GM21515 (cell line): Measurements from ENCODE around the gene TSPAN5.
A peak's percentile ranks its signal among the peaks of the same experiment; 100 is the strongest.

Source experiments
- ATAC-seq: cut with Tn5 transposase; IDR thresholded peaks from one replicate; pipeline ENCODE4 v1.9.1; 2021; ENCODE audit not compliant: unreplicated experiment

TSPAN5 gene

DNA sequence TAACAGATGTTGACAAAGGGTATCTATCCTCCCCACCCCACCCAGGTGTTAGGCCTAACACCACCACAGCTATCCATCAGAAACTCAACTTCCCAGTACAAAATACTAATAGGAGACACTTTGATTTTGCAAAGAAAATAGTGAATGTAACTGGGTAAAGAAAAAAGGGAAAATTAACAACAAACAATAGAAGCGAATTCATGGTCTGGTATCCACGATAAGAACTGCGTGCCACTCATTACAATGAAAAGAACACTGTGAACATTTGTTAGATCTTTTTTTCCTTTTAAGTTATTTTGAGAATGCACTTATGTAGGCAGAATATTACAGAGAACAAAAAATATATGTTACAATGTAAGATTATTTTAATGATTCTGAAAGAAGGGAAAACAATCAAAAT is 12.0 kb downstream of the TSPAN5 start:
- ATAC-seq, result no peak

DNA sequence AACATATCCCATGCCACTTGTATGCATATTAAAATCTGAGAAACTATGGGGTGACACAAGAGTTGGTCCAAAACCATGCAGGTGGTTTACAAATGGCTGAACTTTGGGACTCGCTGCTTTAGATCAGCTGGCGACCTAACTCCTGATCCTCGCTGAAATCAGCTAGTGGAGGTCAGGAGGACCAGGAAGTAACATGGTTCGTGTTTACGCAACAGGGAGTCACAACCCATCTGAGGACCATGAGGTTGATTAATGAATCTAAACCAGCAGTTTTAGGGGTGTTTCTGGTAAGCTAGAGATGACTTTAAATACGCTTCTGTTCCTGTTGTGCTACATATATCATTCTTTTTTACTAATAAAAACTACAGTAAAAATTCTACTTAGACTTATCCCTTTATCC is 12.9 kb downstream of the TSPAN5 start:
- no peak for ATAC-seq

- no peak for ATAC-seq
These were observed 14.7 kb downstream of the TSPAN5 start for GRCh38 chr4:98643755-98644154.

- ATAC-seq, result no peak
These were observed 15.4 kb downstream of the TSPAN5 start for GRCh38 chr4:98642991-98643426.

DNA sequence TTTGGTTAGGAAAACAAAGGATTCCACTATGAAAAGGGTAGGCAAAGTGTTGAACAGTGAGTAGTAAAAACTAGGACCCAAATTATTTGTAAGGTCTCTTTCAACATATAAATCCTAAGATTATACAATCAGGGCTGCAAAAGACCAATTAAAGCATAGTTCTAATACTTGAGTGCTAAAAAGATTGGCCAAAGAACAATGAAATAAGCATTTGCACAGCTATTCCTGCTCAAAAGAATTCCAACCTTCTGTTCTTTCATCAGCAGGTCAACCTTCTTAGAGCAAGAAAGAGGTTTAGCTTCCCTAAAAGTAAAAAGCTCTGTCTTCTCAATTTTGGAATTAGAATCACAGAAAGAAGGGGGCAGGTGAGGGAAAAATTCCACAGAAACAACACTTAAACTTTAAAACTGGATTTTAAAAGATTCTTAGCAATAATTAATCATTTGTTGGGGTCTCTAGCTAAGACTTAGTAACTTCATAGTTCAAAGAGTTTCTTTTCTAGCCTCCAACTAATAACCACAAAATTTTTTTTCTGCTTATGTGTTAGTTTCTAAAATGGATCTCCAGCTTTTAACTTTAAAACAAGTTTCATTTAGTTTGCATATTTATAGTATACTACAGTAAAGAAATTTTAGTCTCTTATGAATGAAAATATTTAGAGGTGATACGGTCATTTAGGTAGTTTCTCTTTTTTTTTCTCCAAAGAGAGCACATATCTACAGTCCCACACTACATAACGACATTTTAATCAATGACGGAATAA is 16.3 kb downstream of the TSPAN5 start:
- no peak for ATAC-seq

- no peak for ATAC-seq
These were observed 17.0 kb downstream of the TSPAN5 start for GRCh38 chr4:98641376-98641775.

GRCh38 chr4:98639523-98639922 is 18.9 kb downstream of the TSPAN5 start:
- ATAC-seq, result peak; percentile 66

DNA sequence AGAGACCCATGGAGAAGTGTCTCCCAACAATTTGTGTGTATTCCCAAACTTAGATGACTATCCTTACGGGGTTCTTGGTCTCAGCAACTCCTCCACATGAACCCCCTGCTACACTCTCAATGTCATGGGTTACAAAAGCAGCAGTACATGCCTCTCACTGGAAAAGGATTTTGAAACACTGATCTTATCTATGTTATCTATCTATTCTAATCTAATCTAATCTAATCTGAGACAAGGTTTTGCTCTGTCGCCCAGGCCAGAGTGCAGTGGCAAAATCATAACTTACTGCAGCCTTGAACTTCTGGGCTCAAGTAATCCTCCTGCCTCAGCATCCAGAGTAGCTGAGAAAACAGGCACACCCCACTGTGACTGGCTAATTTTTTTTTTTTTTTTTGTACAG is 19.3 kb downstream of the TSPAN5 start:
- ATAC-seq, result no peak

DNA sequence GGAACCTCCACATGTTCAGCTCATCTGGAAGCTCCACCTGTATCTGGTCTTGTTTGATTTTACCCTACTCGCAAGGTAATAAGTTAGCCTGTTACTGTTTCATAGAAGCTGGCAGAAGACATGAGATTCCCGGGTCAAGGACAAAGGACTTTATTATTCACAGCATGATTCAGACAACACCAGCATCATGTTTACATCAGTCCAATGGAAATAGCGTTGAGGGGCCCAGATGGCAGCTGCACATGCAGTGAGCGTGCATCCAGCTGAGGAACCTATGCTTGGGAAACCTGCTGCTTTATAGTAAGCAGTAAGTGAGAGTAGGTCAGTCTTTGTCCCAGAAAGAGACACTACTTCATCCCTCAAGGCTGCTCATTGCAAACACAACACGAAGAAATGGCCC is 19.8 kb downstream of the TSPAN5 start:
- ATAC-seq, result no peak

DNA sequence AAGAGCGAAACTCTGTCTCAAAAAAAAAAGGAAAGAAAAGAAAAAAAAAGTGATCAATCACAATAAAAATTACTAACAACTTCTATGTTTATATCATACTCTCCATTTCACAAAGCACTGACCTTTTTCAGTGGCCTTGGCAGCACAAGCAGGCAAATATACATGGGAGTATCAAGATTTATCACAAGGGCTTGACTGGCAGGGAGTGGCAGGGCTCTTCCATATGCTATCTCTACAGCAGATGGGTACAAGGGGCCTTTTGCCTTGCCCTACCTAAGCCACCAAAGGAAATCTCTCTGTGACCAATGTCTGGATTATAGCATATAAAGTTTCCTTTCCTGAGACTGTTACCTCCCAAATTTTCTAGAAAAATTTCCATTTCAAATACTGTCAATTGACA is 24.4 kb downstream of the TSPAN5 start:
- no peak for ATAC-seq

DNA sequence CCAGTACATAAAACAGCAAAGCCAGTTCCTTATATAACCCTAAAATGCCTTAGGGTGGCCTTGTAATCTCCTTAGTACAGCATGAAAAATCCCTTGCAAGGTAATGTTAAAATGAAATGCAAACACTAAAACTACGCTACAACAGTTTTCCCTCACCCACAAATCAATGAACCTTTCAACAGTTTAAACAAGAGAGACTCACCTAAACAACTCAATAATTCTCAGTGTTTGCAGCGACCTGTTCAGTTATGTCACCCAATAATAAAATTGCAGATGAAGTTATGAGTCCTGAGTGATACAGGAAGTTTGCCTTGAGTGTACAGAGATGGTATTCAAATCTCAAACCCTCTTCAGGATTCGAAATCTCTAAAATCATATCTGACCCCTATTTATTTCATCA is 25.3 kb downstream of the TSPAN5 start:
- ATAC-seq, result no peak

DNA sequence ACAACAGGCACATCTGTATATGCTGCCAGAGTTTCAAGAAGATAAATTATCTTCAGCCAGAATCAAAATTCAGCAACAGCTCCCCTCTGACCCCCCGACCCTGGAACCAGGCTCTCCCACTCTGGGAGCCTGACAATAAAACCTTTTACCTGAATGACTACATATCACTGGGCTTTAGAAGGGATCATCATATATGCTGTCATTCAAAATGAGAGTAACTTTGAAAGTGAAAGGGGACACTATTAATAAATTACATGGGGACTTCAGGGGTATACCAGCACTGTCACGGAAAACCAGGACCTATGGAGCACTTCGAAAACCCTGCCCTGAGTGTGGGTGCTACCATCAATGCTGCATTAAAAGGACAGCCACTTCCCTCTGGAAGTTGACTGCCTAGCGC is 26.2 kb downstream of the TSPAN5 start:
- no peak for ATAC-seq

DNA sequence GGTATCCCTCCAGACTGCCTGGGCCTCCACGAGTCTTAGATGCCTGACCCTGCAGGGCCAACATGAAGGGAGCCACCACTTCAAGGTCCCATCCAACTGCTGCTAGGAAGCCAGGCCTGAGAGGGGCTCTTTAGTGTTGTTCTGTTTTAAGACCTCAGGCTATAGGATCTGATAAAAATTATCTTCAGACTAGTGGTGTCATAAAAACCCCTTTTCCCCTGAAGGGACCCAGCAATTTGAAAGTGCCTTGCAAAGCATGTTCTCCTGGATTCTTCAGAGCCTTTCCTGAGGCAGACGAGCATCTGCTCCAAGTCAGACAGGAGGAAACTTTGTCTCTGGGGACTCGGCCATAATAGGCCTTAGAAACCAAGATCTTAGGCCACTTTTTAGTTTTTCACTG is 26.9 kb downstream of the TSPAN5 start:
- no peak for ATAC-seq

- ATAC-seq, result no peak
These were observed 27.5 kb downstream of the TSPAN5 start for GRCh38 chr4:98630737-98631454.

GRCh38 chr4:98627531-98628257 is 30.7 kb downstream of the TSPAN5 start:
- ATAC-seq, result no peak

GRCh38 chr4:98626350-98626749 is 32.1 kb downstream of the TSPAN5 start:
- no peak for ATAC-seq

DNA sequence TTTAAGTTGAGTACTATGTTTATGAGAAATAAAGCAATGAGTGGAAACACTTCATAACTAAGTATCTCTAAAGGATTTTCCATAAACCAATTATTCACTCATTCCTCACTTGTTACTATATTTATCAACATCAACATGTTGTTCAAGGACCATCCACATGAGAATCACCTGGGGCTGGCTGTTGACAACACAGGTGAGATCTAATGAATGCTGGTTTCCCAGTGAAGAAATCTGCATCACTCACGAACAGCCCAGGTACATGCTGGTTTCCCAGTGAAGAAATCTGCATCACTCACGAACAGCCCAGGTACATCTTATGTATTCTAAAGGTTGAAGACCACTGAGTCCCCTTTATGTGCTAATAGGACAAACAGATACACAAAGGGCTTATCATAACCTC is 32.5 kb downstream of the TSPAN5 start:
- ATAC-seq, result no peak

DNA sequence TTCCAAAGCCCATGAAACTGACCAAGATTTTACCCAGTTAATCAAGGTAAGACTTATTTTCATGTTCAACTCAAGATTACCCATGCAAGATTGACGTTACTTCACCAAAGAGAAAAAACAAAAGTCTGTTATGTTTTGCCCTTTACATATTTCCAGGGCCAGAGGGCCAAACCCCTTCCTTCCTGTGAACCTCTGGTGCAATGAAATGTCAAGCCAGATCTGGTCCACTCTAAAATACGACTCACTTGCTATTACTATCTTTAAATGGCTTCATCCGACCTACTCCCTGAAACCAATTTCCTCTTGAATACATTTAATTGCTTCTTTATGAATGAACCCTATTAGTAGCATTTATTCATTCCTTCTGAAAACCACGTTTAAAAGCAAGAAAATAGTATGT is 33.0 kb downstream of the TSPAN5 start:
- ATAC-seq, result no peak

DNA sequence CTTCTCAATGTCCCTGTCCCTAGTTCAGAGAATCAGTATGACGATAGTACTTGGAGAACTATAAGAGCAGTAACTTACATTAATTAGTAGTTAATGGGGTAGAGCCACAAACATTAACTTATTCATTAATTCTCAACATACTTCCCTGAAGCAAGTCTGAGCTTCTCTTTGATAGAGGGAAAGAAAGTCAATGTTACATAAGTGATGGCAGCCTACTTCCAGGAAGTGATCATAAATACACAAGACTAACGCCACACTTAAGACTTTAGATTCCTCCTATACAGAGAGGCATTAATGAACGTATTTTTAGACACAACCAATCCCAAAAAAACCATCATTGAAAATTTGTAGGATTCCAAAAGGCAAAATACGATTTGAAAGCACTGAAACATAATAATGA is 33.8 kb downstream of the TSPAN5 start:
- no peak for ATAC-seq

- ATAC-seq, result no peak
These were observed 34.3 kb downstream of the TSPAN5 start for GRCh38 chr4:98624144-98624543.

DNA sequence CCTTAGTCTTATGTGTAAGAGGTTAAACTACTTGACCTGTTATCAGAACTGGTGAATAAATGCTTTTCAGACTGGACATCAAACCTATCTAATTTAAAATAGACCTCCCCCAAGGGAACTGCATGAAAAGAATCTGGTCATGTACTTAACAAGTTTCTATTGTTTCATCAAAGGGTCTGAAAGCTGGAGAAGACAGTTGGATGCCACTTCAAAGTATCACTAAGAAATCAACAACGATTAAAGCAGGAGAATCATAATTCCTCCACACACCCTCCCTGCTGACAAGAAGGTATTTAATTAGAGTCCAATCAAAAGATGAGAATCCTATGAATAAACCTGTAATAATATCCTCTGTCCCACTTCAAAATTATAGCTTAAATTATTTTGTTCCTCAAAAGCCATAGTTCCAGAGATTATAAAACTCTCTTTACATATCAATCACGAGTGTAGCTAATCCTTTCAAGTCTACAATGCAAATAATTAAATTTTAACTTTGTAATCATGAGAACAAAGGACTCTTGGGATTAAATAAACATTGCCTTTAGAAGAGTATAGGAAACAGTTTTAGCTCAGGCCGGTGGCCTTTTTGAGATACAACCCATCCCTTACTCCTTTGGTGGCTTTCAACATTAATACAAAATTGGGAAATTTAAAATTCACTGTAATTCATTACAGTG is 35.1 kb downstream of the TSPAN5 start:
- no peak for ATAC-seq
